ENCODE results near the gene ZSCAN9.

The ZSCAN9 gene

DNA sequence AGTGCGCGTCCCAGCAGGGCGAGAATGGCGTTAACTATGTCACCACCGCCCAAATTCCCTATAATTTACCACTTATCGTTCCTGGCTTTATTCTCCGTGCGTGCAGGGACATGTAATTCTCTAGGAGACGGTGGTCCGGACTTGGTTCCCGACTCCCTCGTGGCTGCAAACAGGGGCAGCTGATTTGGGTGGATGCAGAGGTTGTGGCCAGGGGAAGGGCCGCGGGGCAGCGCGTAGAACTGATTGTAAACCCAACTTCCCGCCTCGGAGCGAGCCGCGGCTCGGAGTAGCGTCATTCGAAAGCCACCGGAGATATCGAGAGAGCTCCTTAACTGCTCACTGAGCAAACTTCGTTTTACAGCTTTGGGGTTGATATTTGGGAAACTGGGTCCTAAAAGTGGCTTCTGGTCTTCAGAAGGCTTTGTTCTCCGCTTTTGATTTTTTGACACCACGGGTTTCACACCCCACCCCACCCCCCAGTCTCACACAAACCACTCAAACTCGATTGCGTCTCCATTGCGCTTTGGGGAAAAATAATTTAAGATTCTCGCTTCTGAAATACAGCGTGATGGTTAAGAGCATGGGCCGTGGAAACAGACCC, 17.5 kb upstream of the ZSCAN9 start:
- DNase-seq (no peak), ATAC-seq (ENCODE audit: insufficient read depth, low read depth) (no peak)
- Histone ChIP-seq H3K9ac (ENCODE audit: low read depth, low read length) (no peak overlapping the region), H4K20me1 (ENCODE audit: insufficient read depth, low read length) (no peaks in the 10 kb centered on the region), H3K27ac (ENCODE audit: low read length) (no peak overlapping the region), H3K79me2 (ENCODE audit: insufficient read depth, low read length) (no peaks in the 10 kb centered on the region), H3K27me3 (ENCODE audit: insufficient read depth, low read length, poor library complexity) (peaks cover 15% of the 10 kb centered on the region), H2AFZ (ENCODE audit: low read depth, low read length) (no peak overlapping the region), H3K9me3 (ENCODE audit: insufficient read depth, low read length, severe bottlenecking) (no peaks in the 10 kb centered on the region), H3K4me1 (ENCODE audit: insufficient read depth, low read length) (0 out of 2 replicates have a peak, but pooled peaks cover 1% of the 10 kb centered on the region), H3K36me3 (ENCODE audit: insufficient read depth, low read length) (no peaks in the 10 kb centered on the region), H3K4me3 (ENCODE audit: low read depth in 1 of 2, low read length in 2 of 2) (no peak overlapping the region), H3K4me2 (ENCODE audit: insufficient read depth, low read length) (no peak overlapping the region)
- TF ChIP-seq EZH2 (IDR thresholded peaks at IDR 0.05; ENCODE audit: borderline replicate concordance, low read depth, low read length, severe bottlenecking) (no peak), CTCF (IDR thresholded peaks at IDR 0.05; ENCODE audit: borderline replicate concordance, extremely low read depth, low read length, poor library complexity, severe bottlenecking) (no peak)

DNA sequence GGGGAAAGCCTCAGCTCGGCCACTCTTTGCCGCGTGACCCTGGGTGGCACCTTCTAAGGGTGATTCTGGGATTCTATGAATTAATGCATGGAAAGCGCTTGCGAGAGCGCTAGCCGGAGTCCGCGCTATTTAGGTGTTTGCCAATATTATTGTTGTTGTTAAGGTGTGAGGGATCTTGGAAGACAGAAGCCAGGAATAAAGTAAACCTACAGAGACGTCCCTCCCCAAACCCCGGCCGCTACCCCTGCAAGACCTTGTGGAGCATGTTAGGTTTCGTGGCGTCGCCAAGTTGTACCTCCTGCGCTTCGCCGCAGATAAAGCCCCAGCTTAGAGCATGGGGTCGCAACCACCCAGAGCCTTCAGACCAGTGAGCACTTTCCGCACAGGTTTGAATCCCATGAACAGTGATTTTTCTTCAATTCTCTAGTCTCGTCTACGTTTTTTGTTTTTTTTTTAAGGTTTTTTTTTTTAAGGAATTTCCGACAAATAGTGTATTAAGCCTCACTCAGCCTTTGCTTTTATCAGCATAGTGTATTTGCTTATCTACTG, 16.9 kb upstream of the ZSCAN9 start:
- no peaks in the 10 kb centered on the region for H3K36me3 ChIP-seq (ENCODE audit: insufficient read depth, low read length)
- no peaks in the 10 kb centered on the region for H3K79me2 ChIP-seq (ENCODE audit: insufficient read depth, low read length)
- no peaks in the 10 kb centered on the region for H3K4me1 ChIP-seq (ENCODE audit: insufficient read depth, low read length)
- TF ChIP-seq CTCF (IDR thresholded peaks at IDR 0.05; ENCODE audit: borderline replicate concordance, extremely low read depth, low read length, poor library complexity, severe bottlenecking) (no peak), EZH2 (IDR thresholded peaks at IDR 0.05; ENCODE audit: borderline replicate concordance, low read depth, low read length, severe bottlenecking) (no peak)
- no peak overlapping the region for H3K4me3 ChIP-seq (ENCODE audit: low read depth in 1 of 2, low read length in 2 of 2)
- H3K4me2 ChIP-seq (ENCODE audit: insufficient read depth, low read length): no peak overlapping the region
- H3K27me3 ChIP-seq (ENCODE audit: insufficient read depth, low read length, poor library complexity): peaks cover 15% of the 10 kb centered on the region
- H4K20me1 ChIP-seq (ENCODE audit: insufficient read depth, low read length): no peaks in the 10 kb centered on the region
- ATAC-seq (ENCODE audit: insufficient read depth, low read depth): no peak
- no peak for DNase-seq
- no peak overlapping the region for H3K27ac ChIP-seq (ENCODE audit: low read length)
- H3K9ac ChIP-seq (ENCODE audit: low read depth, low read length): no peak overlapping the region
- no peaks in the 10 kb centered on the region for H3K9me3 ChIP-seq (ENCODE audit: insufficient read depth, low read length, severe bottlenecking)
- no peak overlapping the region for H2AFZ ChIP-seq (ENCODE audit: low read depth, low read length)

GRCh38 chr6:28209753-28210535, 15.1 kb upstream of the ZSCAN9 start:
- Histone ChIP-seq H3K79me2 (ENCODE audit: insufficient read depth, low read length) (no peaks in the 10 kb centered on the region), H4K20me1 (ENCODE audit: insufficient read depth, low read length) (no peaks in the 10 kb centered on the region), H3K36me3 (ENCODE audit: insufficient read depth, low read length) (no peaks in the 10 kb centered on the region), H3K27me3 (ENCODE audit: insufficient read depth, low read length, poor library complexity) (peaks cover 15% of the 10 kb centered on the region), H3K9ac (ENCODE audit: low read depth, low read length) (no peak overlapping the region), H3K4me2 (ENCODE audit: insufficient read depth, low read length) (no peak overlapping the region), H3K27ac (ENCODE audit: low read length) (no peak overlapping the region), H3K4me1 (ENCODE audit: insufficient read depth, low read length) (no peaks in the 10 kb centered on the region), H2AFZ (ENCODE audit: low read depth, low read length) (no peak overlapping the region), H3K4me3 (ENCODE audit: low read depth in 1 of 2, low read length in 2 of 2) (no peak overlapping the region), H3K9me3 (ENCODE audit: insufficient read depth, low read length, severe bottlenecking) (no peaks in the 10 kb centered on the region)
- ATAC-seq (ENCODE audit: insufficient read depth, low read depth): no peak
- DNase-seq: no peak
- TF ChIP-seq EZH2 (IDR thresholded peaks at IDR 0.05; ENCODE audit: borderline replicate concordance, low read depth, low read length, severe bottlenecking) (no peak), CTCF (IDR thresholded peaks at IDR 0.05; ENCODE audit: borderline replicate concordance, extremely low read depth, low read length, poor library complexity, severe bottlenecking) (no peak)

Measured in DND-41 (cell line).